K562 (cell line): ENCODE results near the gene GPR171.

Experiments used
- CBX8 ChIP-seq: fragments of 200-600 bp; sonication (generic); IDR thresholded peaks from 2 replicates; pipeline ENCODE4 v1.6.1; 2012; ENCODE audit warnings: borderline replicate concordance, mixed run types, low read depth, mild to moderate bottlenecking, moderate library complexity, mixed read lengths, low read length, control low read depth, inconsistent platforms; ENCODE audit not compliant: poor library complexity, severe bottlenecking; ENCODE audit errors: extremely low read depth
- EZH2 ChIP-seq: IDR thresholded peaks from 2 replicates; pipeline ENCODE4 v1.6.1; 2012; ENCODE audit warnings: low read depth, mild to moderate bottlenecking, inconsistent platforms, low read length, borderline replicate concordance
- JUNB ChIP-seq: fragments of 450-650 bp; formaldehyde crosslinking; conservative IDR thresholded peaks from 2 replicates; pipeline ENCODE4 v1.4.0; 2020; ENCODE audit warnings: mild to moderate bottlenecking
- LARP7 ChIP-seq: fragments of 450-650 bp; IDR thresholded peaks from 2 replicates; pipeline ENCODE4 v1.6.1; 2016
- MED1 ChIP-seq: sonication (generic); formaldehyde crosslinking; IDR thresholded peaks from 2 replicates; pipeline ENCODE4 v1.8.1; 2023; ENCODE audit warnings: missing genetic modification reagents, borderline replicate concordance
- MTA2 ChIP-seq: fragments of 450-650 bp; IDR thresholded peaks from 2 replicates; pipeline ENCODE4 v1.6.1; 2016; ENCODE audit warnings: low read depth
- NFYB ChIP-seq: IDR thresholded peaks from 2 replicates; pipeline ENCODE4 v1.6.1; 2011; ENCODE audit warnings: mild to moderate bottlenecking, moderate library complexity; ENCODE audit not compliant: insufficient read length; ENCODE audit errors: extremely low read depth
- TAF1 ChIP-seq: IDR thresholded peaks from 2 replicates; pipeline ENCODE4 v1.6.1; 2011; ENCODE audit warnings: mild to moderate bottlenecking, low read length, moderate library complexity; ENCODE audit not compliant: insufficient read depth, control insufficient read depth, severe bottlenecking; ENCODE audit errors: extremely low read depth
- XRCC3 ChIP-seq: fragments of 450-650 bp; IDR thresholded peaks from 2 replicates; pipeline ENCODE4 v1.6.1; 2017; ENCODE audit warnings: mild to moderate bottlenecking, moderate library complexity
- TF ChIP-seq, protein P1 (sequence below): sonication (generic); formaldehyde crosslinking; IDR thresholded peaks from 2 replicates; pipeline ENCODE4 v1.8.0; 2023; ENCODE audit warnings: mild to moderate bottlenecking, missing genetic modification reagents
- TF ChIP-seq, protein P2 (sequence below), 3 experiments: IDR thresholded peaks in 2 of 3; conservative IDR thresholded peaks in 1 of 3; 2 replicates each; pipeline ENCODE4 v1.5.1; 2011 to 2012; ENCODE audit warnings: low read length in 3 of 3, mild to moderate bottlenecking in 3 of 3, control low read depth in 2 of 3, improper control_type of control experiment in 1 of 3, inconsistent platforms in 1 of 3, low read depth in 1 of 3, mixed read lengths in 1 of 3, moderate library complexity in 1 of 3; ENCODE audit not compliant: insufficient read depth in 2 of 3
- TF ChIP-seq, protein P3 (sequence below): fragments of 450-650 bp; IDR thresholded peaks from 2 replicates; pipeline ENCODE4 v1.6.1; 2018; ENCODE audit not compliant: partially characterized antibody

DNA sequence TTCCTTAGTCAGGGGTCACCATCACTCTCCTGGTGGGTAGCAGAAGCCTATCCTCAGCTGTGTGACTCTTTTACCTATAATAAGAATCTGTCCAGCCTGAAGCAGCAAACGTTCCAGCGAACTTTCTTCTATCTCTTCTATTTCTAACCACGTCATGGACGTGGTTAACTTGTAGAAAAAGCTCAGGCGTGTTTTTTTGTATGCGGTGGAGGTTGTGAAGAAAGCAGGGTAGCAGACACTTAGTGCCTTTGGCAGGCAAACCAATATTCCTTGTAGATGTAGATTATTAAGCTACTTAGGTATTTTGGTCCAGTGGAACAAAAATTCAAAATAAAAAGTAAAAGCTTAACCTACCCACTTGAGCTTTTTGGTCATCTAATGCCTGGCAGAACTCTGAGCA, 31.8 kb upstream of the GPR171 start:
- TF ChIP-seq LARP7 (no peak), JUNB (CRISPR knock-in tag) (no peak), NFYB (no peak), MED1 (no peak), XRCC3 (no peak), MTA2 (no peak), EZH2 (no peak), CBX8 (no peak), TAF1 (no peak)
- TF ChIP-seq, protein P1, sequence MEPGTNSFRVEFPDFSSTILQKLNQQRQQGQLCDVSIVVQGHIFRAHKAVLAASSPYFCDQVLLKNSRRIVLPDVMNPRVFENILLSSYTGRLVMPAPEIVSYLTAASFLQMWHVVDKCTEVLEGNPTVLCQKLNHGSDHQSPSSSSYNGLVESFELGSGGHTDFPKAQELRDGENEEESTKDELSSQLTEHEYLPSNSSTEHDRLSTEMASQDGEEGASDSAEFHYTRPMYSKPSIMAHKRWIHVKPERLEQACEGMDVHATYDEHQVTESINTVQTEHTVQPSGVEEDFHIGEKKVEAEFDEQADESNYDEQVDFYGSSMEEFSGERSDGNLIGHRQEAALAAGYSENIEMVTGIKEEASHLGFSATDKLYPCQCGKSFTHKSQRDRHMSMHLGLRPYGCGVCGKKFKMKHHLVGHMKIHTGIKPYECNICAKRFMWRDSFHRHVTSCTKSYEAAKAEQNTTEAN (CRISPR knock-in tag) = no peak
- TF ChIP-seq, protein P2, sequence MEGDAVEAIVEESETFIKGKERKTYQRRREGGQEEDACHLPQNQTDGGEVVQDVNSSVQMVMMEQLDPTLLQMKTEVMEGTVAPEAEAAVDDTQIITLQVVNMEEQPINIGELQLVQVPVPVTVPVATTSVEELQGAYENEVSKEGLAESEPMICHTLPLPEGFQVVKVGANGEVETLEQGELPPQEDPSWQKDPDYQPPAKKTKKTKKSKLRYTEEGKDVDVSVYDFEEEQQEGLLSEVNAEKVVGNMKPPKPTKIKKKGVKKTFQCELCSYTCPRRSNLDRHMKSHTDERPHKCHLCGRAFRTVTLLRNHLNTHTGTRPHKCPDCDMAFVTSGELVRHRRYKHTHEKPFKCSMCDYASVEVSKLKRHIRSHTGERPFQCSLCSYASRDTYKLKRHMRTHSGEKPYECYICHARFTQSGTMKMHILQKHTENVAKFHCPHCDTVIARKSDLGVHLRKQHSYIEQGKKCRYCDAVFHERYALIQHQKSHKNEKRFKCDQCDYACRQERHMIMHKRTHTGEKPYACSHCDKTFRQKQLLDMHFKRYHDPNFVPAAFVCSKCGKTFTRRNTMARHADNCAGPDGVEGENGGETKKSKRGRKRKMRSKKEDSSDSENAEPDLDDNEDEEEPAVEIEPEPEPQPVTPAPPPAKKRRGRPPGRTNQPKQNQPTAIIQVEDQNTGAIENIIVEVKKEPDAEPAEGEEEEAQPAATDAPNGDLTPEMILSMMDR (IDR thresholded peaks at IDR 0.05 in 2 of 3, conservative IDR thresholded peaks at IDR 0.05 in 1 of 3; ENCODE audit: insufficient read depth in 2 of 3, low read depth in 1 of 3, low read length in 3 of 3) = no peak
- TF ChIP-seq, protein P3, sequence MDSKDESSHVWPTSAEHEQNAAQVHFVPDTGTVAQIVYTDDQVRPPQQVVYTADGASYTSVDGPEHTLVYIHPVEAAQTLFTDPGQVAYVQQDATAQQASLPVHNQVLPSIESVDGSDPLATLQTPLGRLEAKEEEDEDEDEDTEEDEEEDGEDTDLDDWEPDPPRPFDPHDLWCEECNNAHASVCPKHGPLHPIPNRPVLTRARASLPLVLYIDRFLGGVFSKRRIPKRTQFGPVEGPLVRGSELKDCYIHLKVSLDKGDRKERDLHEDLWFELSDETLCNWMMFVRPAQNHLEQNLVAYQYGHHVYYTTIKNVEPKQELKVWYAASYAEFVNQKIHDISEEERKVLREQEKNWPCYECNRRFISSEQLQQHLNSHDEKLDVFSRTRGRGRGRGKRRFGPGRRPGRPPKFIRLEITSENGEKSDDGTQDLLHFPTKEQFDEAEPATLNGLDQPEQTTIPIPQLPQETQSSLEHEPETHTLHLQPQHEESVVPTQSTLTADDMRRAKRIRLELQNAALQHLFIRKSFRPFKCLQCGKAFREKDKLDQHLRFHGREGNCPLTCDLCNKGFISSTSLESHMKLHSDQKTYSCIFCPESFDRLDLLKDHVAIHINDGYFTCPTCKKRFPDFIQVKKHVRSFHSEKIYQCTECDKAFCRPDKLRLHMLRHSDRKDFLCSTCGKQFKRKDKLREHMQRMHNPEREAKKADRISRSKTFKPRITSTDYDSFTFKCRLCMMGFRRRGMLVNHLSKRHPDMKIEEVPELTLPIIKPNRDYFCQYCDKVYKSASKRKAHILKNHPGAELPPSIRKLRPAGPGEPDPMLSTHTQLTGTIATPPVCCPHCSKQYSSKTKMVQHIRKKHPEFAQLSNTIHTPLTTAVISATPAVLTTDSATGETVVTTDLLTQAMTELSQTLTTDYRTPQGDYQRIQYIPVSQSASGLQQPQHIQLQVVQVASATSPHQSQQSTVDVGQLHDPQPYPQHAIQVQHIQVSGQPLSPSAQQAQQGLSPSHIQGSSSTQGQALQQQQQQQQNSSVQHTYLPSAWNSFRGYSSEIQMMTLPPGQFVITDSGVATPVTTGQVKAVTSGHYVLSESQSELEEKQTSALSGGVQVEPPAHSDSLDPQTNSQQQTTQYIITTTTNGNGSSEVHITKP = no peak
